ENCODE measurements around the gene ADARB1. TPM values are rescaled to one million over a fixed set of nuclear protein-coding genes. Genes with fewer than 3 reads are reported as not detected.

The ADARB1 gene
- total RNA-seq, 4 donors from 2014 or later: 3.4 to 15.6 (median 5.7) TPM

- 93 to 95% methylated on average over 8 to 16 of the region's 28 CpGs for WGBS, 2 donors
- no peak for DNase-seq
- intact Hi-C loops (cut with DNase I): no loop called here
- H3K36me3 ChIP-seq: no peaks in the 10 kb centered on the region
- peaks cover 0 to 60% (median 3%) of the 10 kb centered on the region in 4 donors for H3K27me3 ChIP-seq
- peaks cover 0 to 10% (median 7%) of the 10 kb centered on the region in 3 donors for H3K4me1 ChIP-seq
- no peaks in the 10 kb centered on the region for H3K9me3 ChIP-seq
- H3K4me3 ChIP-seq: no peak overlapping the region
- no peak for TF ChIP-seq CTCF (IDR thresholded peaks at IDR 0.05)
- TF ChIP-seq POLR2A (IDR thresholded peaks at IDR 0.05): no peak
- no peak overlapping the region for H3K27ac ChIP-seq
Measured at GRCh38 chr21:45251635-45252447, 177.5 kb downstream of the ADARB1 start.

- 92 to 96% methylated on average over 2 to 9 of the region's 13 CpGs for WGBS, 2 donors
- H3K27ac ChIP-seq: no peak overlapping the region
- no peak overlapping the region for H3K4me3 ChIP-seq
- peaks cover 0 to 14% (median 7%) of the 10 kb centered on the region in 3 donors for H3K4me1 ChIP-seq
- no peaks in the 10 kb centered on the region for H3K36me3 ChIP-seq
- TF ChIP-seq CTCF (IDR thresholded peaks at IDR 0.05) (no peak), POLR2A (IDR thresholded peaks at IDR 0.05) (no peak)
- no peak for DNase-seq
- no peaks in the 10 kb centered on the region for H3K9me3 ChIP-seq
- intact Hi-C loops (cut with DNase I): no loop called here
- H3K27me3 ChIP-seq: peaks cover 0 to 60% (median 3%) of the 10 kb centered on the region in 4 donors
Measured at GRCh38 chr21:45252448-45252925, 178.1 kb downstream of the ADARB1 start.

- no peaks in the 10 kb centered on the region for H3K9me3 ChIP-seq
- no peaks in the 10 kb centered on the region for H3K36me3 ChIP-seq
- 38 to 45% methylated on average over 2 to 5 of the region's 8 CpGs for WGBS, 2 donors
- no peak for TF ChIP-seq POLR2A (IDR thresholded peaks at IDR 0.05)
- no peak for TF ChIP-seq CTCF (IDR thresholded peaks at IDR 0.05)
- H3K4me3 ChIP-seq: no peak overlapping the region
- H3K27me3 ChIP-seq: peaks cover 0 to 65% (median 3%) of the 10 kb centered on the region in 4 donors
- intact Hi-C loops (cut with DNase I): no loop called here
- H3K4me1 ChIP-seq: peaks cover 0 to 14% (median 7%) of the 10 kb centered on the region in 3 donors
- DNase-seq: no peak
- no peak overlapping the region for H3K27ac ChIP-seq
Measured at GRCh38 chr21:45253180-45253579, 178.8 kb downstream of the ADARB1 start.

DNA sequence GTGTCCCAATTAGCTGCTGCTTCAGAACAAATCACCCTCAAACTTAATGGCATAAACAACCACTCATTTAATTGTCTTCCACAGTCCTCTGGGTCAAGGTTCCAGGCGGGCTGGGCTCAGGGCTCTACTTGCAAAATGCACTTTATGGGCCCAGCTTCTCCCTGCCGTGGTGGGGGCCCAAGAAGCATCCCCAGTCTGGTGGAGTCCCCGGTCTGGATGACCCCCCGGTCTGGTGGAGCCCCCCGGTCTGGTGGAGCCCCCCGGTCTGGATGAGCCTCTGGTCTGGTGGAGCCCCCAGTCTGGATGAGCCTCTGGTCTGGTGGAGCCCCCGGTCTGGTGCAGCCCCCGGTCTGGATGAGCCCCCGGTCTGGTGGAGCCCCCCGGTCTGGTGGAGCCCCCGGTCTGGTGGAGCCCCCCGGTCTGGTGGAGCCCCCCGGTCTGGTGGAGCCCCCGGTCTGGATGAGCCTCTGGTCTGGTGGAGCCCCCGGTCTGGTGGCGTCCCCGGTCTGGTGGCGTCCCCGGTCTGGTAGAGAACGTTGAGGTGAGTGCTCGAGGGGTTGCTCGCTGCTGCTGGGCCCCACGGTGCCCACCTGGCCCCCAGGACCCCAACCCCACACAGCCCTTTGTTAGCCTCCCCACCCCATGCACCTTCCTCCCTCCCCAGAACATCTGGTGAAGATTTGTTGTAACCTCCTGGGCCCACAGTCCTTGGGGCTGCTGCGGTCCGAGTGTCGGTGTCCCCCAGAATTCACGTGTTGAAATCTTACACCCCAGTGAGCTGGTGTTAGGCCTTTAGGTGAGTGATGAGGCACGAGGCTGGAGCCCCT is 179.5 kb downstream of the ADARB1 start:
- H3K27me3 ChIP-seq: peaks cover 0 to 65% (median 3%) of the 10 kb centered on the region in 4 donors
- peaks cover 0 to 7% (median 3%) of the 10 kb centered on the region in 3 donors for H3K4me1 ChIP-seq
- H3K36me3 ChIP-seq: no peaks in the 10 kb centered on the region
- DNase-seq: no peak
- intact Hi-C loops (cut with DNase I): no loop called here
- no peak overlapping the region for H3K4me3 ChIP-seq
- H3K9me3 ChIP-seq: no peaks in the 10 kb centered on the region
- 80% methylated on average over 1 of the region's 28 CpGs; no CpG with 5 or more reads in 1 of the 2 donors for WGBS, 2 donors
- H3K27ac ChIP-seq: no peak overlapping the region
- TF ChIP-seq CTCF (IDR thresholded peaks at IDR 0.05) (no peak), POLR2A (IDR thresholded peaks at IDR 0.05) (no peak)
